NCI-H2029 treated with DMSO at 0.1 percent for 48 hours (cell line): ENCODE measurements around the gene ELF1.
"Not testable (repeated sequence)": the region's sequence is repeated elsewhere in the genome, so short reads cannot be mapped to it uniquely, and the experiment has no call there.

ENCODE experiments used
- DNase-seq: peaks from one replicate; lab custom pipeline; 2025; lab: John Stamatoyannopoulos, UW

ELF1 gene

DNA sequence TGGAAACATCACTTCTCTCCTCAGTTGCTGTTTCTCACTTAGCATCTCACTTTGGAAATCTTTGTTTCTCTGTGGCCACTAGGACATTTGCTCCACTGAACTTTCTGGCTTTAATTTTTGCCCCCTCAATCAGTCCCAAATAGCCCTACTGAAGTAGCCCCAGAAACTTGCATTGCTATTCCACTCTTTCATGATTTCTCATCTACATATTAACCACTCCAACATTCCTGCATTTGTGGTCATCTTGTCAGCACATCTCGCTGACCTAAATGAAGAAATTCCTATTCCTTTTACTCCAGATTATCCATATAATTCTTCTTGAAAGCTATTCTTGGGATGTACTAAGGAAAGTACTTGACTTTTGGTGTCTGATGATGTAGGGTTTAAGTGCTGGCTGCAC, 134.9 kb downstream of the ELF1 start:
- not testable (repeated sequence) for DNase-seq
